Cardiac septum (tissue), 1 donor: ENCODE measurements around the gene MT1G. TPM values are rescaled to one million over a fixed set of nuclear protein-coding genes. Genes with fewer than 3 reads are reported as not detected.
"Not testable (repeated sequence)": the region's sequence is repeated elsewhere in the genome, so short reads cannot be mapped to it uniquely, and the experiment has no call there.

Experiments used
- DNase-seq: peaks from one replicate; pipeline ENCODE4 v3.0.0-alpha.2; 2020; ENCODE audit warnings: low spot score
- intact Hi-C: fragments of 100-400 bp; cut with DNase I; formaldehyde crosslinking; loops from one replicate; pipeline ENCODE4 v1.14.0; 2022
- long read RNA-seq: library from polyadenylated mRNA; unstranded; transcript quantifications from one replicate; pipeline ENCODE4 v2.0.0, GENCODE V29; 2021
- total RNA-seq: library from RNA; stranded (reverse); fragmentation: NEBNext Ultra II Directional; extraction: Animal tissue kit (Norgen Biotek cat#: 25700); gene quantifications from one replicate; pipeline ENCODE4 v1.2.1, GENCODE V29; 2021
- donor health status: DM: no; HTN: no; CAD: no.

Gene MT1G
- total RNA-seq = 1.2 TPM
- long read RNA-seq = 0 reads

DNA sequence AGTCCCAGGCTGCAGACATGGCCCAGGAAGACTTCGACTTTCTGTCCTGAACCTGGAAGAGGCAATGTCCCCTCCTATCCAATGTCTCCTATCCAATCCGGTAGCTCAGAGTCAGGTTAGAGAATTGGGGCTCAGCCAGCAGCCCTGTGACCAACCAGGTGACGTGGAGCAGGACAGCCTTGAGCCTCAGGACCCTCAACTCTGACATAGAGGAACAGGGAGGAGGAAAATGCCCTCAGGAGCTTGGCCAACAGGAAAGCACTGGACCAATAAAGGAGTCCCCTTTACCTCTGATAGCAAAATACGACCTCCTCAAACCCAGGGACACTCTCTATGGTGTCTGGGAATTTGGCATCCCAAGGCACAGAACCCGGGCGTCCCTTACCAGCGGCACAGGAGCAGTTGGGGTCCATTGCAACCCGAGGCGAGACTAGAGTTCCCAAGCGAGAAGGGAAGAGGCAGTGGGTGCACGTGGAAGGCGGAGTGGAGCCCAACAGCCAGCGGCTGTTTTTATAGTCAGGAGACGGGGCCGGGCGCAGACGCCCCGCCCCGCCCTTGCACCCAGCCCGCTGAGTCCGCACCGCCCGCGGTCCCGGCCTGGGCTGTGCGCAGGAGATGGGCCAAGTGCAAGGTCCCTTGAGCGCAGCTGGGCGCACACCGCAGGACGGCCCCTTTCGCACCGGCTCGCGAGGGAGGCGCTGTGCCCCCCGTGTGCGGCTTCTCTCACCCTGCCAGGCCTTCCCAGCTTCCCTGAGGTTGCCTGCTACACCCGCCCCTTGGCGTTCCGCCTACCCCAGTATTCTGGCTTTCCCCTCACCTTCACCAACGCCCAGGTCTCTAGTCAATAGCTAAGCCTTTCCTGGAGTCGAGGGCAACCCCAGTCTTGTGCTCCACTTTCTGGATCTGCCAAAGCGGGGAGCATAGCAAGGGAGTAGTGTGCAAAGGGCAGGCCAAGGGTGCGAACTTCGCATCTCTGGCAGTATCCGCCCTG lies at the start of gene MT1G:
Gene MT1G (minus strand): TSS at position 485 of the 991 bp plus-strand sequence. CDS start 72 bp downstream, at position 413.
- no peak for DNase-seq
- intact Hi-C loops = no loop called here

GRCh38 chr16:56717532-56717931 lies 49.7 kb upstream of the MT1G start:
- intact Hi-C loops = not testable (repeated sequence)

DNA sequence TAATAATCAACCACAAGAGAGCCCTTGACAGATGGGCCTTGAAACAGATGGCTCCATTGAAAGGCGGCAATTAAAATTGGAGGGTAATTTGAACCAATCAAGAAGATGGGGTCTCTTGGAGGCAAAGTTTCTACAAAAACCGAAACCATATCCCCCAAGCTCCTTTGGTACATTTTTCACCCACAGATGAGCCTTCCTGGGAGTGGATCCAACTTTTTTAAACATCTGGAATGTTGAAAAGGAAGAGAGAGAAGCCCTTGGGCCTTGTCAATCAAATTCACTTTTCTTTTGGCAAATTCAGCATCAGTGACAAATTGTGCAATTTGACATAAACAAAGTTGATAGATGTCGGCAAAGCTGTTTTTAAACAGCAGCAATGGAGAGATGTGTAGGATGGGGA lies 48.9 kb upstream of the MT1G start:
- intact Hi-C loops = no loop called here
- DNase-seq = no peak

More at GRCh38 chr16:56717532-56717931, 49.7 kb upstream of the MT1G start:
- not testable (repeated sequence) for DNase-seq

DNA sequence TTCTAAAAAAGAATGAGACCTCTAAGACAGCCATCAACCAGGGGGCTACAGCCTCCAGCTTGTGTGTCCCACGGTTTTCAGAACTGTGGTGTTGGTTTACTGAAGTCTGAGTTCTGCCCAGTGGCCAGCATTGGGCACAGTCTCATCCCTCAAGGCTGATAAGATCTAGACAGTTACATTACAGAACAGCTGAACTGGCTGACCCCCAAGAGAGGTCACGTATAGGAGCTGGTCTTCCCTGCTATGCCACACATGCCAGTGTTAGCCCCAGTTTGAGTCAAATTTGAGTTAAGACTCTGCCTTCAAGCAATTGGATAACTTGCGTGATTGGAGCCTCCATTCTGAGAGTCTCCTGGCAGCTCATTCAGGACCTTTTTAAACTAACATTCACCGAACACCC lies 47.3 kb upstream of the MT1G start:
- no peak for DNase-seq
- intact Hi-C loops = no loop called here

- DNase-seq = no peak
- intact Hi-C loops = no loop called here
These were observed 45.9 kb upstream of the MT1G start for GRCh38 chr16:56713794-56714193.

DNA sequence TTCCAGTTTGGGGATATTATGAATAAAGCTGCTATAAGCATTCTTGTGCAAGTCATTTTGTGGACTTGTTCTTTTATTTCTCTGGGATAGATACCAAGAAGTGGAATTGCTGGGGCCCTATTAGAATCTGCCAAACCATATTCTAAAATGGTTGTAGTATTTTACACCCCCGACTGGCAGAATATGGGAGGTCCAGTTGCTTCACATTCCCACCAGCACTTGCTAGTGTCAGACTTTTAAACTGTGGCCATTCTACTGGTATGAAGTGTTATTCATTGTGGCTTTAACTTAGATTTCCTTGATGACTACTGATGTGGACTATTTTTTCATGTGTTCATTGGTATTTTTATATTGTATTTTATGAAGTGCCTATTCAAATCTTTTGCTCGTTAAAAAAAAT lies 44.0 kb upstream of the MT1G start:
- intact Hi-C loops = no loop called here
- no peak for DNase-seq

DNA sequence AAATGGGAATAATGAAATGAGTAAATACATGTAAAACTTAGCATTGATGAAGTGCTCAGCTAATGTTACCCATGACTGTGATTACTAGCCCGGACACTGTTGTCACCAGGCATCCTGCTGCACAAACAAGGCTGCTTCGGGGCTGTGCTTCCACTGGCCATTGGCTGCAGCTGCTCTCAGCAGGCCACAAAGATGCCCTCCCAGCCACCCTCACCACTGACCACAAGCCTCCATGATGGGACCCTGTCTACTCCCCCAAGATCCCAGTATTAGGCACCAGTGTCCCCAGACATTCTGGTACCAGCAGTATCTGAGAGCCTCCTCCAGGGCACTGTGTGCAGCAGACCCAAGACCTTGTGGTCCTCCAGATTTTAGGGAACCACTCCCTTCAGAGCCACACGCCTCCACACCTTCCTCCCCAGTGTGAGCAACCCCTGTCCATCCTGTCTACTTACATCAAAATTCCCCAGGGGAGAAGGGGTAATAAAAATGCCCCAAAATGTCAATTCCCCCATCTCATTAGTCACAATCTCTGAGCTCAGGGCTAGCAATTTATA lies 42.4 kb upstream of the MT1G start:
- intact Hi-C loops = no loop called here

GRCh38 chr16:56709443-56710040 lies 41.7 kb upstream of the MT1G start:
- intact Hi-C loops = no loop called here
- no peak for DNase-seq

More for the DNA sequence above, 42.4 kb upstream of the MT1G start:
- DNase-seq = no peak

DNA sequence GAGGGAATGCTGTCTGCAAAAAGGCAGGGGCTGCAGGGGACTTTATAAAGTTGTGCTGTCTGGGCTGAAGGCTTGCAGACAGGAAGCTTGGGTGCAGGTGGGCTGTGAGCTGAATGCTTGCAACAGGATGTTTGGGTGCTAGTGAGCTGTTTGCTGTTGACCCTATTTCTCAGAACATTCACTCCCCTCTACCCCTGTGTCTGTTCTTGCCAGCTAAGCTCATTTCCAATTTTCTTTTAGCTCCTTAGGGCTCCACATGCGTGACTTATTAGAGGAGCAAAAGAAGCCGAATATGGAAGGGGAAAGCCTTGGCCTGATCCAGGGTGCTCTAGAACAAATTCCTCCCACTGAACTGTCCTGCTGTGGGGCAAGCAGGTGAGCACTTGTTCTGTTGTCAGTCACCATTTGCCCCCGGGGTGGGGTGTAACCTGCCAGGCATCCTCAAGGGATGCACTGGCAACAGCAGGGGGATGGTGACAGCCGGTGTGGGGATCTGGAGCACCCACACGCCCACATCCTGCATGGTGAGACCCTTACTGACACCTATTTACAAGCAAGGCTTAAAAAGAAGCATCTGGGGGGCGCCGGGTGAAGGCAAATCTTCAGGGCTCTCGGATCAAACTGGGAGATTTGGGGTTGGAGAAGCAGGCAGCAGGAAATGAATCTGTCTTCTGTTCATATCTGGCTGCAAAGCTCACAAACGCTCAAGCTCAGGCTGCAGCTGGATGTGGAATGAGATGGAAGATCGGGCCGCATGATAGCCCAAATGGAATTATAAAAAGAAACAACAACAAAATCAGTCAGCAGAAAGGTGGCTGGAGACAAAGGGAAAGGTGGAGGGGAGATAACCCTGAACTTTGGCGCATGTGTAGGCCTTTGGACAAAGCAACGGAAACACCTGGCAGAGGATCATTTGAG lies 40.9 kb upstream of the MT1G start:
- intact Hi-C loops = no loop called here

DNA sequence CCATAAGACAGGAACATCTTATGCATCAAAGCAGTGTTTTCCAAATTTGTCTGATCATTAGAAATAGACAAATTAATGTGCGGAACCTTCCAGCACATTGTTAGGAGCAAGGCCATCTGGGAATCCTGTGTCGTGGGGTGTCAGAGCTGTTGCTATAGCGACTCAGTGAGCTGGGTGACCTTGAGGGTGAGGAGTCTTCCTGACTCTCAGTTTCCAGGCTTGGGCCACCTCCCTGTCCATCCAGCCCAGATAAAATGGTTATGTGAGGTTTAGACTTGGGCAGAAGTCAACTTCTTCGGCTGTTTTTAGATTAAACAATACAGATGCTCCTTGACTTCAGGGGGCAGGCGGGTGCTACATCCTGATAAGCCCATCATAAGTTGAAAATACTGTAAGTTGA lies 35.0 kb upstream of the MT1G start:
- intact Hi-C loops = loop anchor here (1.0 to 5.0 kb wide), 3 partner anchors 28 to 189 kb away; no protein-coding TSS in a partner anchor

More for the DNA sequence above, 40.9 kb upstream of the MT1G start:
- no peak for DNase-seq

GRCh38 chr16:56701534-56701933 lies 33.7 kb upstream of the MT1G start:
- intact Hi-C loops = loop anchor here (1.0 to 5.0 kb wide), 2 partner anchors 98 to 124 kb away; no protein-coding TSS in a partner anchor
- no peak for DNase-seq

More for the DNA sequence above, 35.0 kb upstream of the MT1G start:
- no peak for DNase-seq

GRCh38 chr16:56700631-56701030 lies 32.8 kb upstream of the MT1G start:
- no peak for DNase-seq
- intact Hi-C loops = loop anchor here (1.0 to 5.0 kb wide), 2 partner anchors 97 to 123 kb away; no protein-coding TSS in a partner anchor

GRCh38 chr16:56700195-56700594 lies 32.3 kb upstream of the MT1G start:
- intact Hi-C loops = loop anchor here (5.0 kb wide), 1 partner anchor 123 kb away; no protein-coding TSS in a partner anchor
- no peak for DNase-seq

GRCh38 chr16:56697456-56698155 lies 29.7 kb upstream of the MT1G start:
- no peak for DNase-seq
- intact Hi-C loops = no loop called here

DNA sequence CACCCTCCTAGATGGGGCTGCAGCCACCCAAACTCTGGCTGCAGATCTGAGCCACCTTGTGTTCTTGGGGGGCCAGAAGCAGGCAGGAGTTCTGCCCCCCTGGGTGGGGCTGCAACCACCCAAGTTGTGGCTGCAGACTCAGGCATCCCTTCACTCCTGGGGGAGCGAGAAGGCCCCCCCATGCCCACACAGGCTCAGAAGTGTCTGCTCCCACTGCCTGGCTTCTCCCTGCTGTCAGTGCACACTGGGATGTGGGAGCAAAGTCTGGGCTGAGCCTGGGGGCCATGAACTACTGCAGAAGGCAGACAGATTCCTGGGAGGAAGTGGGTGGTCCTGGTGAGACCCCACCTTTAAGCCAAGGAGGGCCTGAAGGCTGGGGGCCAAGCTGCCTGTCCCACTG lies 27.4 kb upstream of the MT1G start:
- no peak for DNase-seq
- intact Hi-C loops = no loop called here

DNA sequence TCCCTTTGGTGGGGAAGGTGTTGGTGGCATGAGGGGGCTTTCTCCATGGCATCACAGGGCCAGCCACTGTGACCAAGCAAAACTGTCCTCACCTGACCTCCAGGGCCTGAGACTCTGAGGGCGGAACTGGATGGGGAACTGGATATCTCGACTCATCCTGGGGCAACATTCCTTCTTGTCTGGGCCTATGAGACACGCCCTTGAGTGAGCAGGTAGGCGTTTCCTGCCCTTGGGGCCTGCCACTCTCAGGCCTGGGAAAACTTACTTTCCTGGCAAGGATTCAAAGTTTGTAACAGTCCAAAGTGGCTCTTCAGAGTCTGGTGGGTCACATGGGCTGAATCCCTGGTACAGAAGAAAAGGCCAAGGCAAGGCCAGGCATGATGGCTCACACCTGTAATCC lies 24.0 kb upstream of the MT1G start:
- DNase-seq = no peak
- intact Hi-C loops = no loop called here

DNA sequence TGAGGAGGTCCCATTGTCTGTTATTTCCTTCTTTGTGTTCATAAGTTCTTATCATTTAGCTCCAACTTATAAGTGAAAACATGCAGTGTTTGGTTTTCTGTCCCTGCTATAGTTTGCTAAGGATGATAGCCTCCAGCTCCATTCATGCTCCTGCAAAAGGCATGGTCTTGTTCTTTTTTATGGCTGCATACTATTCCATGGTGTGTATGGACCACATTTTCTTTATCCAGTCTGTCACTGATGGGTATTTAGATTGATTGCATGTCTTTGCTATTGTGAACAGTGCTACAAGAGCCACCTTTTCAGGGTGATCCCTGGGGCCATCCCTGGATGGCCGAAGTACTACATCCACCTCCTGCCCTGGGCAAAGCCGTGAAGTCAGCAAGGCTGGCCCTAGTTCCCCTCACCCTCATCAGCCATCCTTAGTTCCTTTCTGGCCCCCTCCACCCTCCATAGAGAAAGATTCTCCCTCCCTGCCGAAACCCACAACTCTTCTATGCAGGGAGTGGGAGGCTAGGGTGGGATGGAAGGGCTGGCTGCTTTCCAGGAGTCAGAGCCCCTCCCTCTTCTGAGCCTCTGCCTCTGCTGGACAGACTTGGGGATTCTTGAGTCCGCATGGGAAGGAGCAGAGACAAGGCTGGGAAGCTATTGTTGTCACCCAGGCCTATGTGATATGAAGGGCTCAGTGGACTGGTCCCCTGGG lies 22.7 kb upstream of the MT1G start:
- intact Hi-C loops = no loop called here
- no peak for DNase-seq

DNA sequence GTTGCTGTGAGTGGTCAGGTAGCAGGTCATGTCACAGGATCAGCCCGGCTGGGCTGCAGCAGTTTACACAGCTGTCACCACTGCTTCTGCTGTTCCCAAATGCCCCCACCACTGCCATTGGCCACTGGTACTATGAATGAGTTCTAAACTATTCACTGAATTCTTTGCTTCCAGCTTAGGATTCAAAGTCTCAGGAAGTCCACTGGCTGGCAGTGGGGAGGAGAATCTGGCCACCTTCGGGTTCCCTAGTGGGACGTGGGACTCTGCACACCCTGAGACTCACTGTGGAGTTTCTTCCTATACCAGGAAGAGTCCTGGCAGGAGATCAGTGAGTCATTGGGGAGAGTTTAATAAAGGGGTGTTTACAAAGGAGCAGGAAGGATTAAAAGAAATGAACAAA lies 21.3 kb upstream of the MT1G start:
- DNase-seq = no peak
- intact Hi-C loops = no loop called here
